NCI-H2029 treated with DMSO at 0.1 percent for 48 hours (cell line): ENCODE results near the gene LRTM2.

Experiments
- DNase-seq: peaks from one replicate; lab custom pipeline; 2025; lab: John Stamatoyannopoulos, UW

The LRTM2 gene

DNA sequence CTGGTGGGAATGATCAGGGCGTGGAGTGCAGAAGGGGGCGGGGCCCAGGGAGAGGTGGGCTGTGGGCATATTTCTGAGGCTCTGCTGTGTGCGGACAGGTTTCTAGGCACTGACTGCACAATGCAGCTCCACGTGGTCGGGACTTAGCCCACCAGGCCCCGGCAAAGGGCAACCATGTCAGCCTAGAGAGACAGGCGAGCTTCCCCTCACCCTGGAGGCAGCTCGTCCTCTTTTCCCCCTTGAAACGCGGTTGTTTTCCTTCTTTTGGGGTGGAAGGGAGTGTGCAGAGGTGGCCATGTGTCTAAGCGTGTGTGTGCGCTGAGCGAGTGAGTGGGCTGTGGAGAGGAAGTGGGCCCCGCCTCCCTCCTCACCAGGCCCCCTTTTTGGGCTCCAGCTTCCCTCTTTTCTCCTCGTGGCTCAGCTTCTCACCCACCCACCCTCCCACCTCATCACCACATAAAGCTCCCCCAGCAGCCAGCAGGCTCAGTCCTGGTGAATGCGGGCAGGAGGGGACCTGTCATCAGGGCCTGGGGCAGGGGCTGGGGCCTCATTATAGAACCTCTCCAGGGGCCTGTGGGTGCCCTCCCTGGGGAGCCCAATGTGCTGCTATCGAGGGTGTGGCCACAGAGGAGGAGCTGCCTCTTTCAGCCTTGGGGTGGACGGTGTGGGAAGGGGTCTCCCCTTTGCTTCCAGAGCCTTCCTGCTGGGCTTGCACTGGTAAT, 22.0 kb downstream of the LRTM2 start:
- no peak for DNase-seq

- no peak for DNase-seq
Observed at GRCh38 chr12:1842905-1843640, 22.7 kb downstream of the LRTM2 start.

DNA sequence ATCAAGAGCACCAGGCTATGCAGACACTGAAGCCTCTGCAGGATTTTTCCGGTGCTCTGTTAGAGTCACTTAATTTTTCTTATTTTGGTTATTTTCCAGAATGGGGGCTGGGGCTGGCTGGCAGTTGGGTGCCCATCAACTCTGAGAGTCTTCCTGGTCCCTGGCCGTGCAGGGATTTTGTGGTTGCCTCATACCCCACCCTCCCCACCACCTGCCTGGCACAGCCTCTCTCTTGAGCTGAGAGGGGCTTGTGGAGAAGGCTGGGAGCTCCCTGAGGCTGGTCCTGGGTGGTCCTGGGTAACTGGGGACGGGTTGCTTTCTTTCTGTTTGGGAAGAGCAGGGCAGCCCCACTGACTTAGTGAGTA, 23.3 kb downstream of the LRTM2 start:
- no peak for DNase-seq

DNA sequence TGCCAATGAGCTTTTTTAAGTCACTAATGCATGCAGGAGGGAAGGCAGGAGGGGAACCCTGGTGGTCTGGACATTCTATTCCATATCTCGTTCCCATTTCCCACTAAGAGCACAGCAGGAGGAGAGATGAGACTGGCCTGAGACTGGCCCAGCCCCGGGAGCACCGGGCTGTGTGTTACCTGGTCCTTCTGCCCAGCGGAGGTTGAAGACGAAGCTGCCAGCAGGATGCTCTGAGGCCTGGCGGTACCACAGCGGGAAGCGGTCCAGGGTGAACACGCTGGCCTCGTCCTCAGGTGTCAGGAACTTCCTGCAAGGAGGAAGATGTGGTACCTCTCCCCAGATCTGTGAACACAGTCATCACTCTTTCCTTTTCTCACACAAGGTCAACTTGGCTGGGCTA, 23.9 kb downstream of the LRTM2 start:
- no peak for DNase-seq

DNA sequence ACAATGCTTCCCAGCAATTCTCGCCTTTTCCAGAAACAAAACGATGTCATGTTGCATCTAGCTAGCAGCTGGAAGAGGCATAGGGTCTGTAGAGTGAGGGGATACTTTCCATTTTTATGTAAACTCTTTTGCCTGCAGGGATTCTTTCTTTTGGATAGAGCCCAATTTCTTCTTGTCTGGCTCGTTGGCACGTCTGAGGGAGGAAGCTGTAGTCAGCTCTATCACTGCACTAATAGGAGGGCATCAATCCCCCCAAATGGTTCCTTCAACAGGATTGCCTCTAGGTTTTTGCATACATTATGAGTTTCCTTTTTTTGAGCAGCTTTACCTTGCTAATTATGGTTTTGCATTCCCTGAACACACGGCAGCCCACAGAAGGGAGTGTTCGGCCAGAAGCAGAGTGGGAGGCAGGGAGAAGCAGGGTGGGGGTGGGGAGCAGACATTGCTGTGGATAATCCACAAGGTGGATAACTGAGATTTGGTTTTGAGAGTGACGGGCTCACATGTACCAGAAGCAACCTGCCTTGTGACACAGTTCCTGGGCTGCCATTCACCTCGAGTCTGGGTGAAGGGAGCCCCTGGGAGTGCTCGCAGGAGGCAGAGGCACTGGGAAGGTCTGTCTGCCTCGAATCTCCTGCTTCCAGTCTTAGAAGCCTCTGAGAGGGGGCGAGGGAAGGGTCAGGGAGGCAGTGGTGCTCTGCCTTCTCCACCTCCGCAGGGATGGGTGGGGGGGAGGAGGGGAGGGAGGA, 24.5 kb downstream of the LRTM2 start:
- no peak for DNase-seq

- DNase-seq, result no peak
Observed at GRCh38 chr12:1845427-1845826, 25.1 kb downstream of the LRTM2 start.

GRCh38 chr12:1845886-1846285, 25.5 kb downstream of the LRTM2 start:
- DNase-seq, result no peak

DNA sequence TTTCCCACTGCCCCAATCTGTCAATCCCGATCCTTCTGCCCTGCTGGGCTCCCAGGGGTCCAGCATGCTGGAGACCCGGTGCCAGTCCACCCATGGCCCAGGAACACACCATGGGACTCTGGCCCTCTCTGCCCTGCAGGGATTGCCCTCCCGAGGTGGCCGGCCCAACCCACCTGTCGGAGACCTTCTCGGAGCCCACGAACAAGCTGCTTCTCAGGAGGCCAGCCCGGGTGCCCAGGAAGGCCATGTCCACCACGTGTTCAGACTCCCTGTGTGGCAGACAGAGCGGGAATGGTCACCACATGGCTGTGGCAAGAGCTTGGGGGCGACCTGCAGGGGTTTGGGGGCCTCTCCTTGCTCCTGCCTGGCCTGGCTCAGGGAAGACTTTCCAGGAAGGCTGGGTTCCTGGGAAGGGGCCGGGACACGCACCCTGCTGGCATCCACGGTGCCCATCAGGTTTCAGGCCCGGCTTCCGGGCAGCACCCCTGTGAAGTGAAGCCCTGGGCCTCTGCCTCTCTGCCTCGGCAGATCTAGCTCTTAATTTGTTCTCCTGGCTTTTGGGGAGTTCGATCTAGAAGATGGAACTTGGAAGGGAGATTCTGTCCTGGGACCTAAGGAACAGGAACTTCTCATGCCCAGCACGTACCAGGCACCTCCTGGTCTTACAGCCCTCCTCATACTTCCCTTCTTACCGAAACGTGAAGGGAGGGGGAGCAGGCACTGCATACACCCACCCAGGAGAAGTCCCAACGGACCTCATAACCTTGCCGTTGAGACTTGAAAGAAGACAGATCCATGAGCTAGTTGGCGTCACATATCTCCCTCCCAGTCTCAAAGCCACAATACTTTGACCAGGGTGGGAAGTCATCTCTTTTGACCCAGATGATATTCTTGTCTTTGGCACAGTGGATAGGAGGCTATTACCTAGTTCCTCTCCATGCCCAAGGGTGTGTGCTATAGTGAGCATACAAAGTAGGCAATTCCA, 26.3 kb downstream of the LRTM2 start:
- no peak for DNase-seq

DNA sequence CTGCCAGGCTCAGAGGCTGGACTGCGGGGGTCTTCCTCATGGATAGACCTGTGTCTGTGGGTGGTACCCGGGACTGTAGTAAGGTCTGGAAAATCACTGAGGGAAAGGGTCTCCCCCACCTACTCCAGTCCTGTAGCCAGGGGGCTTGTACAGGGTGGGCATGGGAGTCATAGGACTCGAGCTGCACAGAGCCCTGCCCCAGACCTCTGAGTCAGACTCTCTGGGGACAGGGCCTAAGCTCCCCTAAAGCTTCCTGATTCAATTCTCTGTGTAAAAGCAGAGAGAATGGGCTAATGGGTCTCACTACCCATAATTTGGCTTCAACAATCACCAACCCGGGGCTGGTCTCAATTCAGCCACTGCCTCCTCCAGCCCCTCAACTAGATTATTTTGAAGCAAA, 27.0 kb downstream of the LRTM2 start:
- no peak for DNase-seq

DNA sequence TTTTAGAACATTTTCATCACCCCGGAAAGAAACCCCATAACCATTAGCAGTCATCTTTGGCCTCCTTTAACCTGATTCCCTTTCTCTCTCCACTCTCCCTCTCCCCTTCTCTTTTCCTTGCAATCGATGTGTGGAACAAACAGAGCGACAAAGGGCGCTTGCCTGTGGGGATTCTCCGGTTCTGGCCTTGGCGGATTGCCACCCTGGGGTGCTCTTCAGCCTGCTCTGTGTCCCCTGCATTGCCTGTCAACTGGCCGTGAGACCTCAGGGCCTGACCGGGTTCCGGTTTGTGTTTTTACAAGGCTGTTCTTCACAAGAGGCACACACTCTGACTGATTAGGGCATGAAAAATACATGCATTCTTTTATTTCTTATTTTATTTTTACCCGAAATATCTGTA, 27.8 kb downstream of the LRTM2 start:
- no peak for DNase-seq

GRCh38 chr12:1848745-1849144, 28.4 kb downstream of the LRTM2 start:
- no peak for DNase-seq

DNA sequence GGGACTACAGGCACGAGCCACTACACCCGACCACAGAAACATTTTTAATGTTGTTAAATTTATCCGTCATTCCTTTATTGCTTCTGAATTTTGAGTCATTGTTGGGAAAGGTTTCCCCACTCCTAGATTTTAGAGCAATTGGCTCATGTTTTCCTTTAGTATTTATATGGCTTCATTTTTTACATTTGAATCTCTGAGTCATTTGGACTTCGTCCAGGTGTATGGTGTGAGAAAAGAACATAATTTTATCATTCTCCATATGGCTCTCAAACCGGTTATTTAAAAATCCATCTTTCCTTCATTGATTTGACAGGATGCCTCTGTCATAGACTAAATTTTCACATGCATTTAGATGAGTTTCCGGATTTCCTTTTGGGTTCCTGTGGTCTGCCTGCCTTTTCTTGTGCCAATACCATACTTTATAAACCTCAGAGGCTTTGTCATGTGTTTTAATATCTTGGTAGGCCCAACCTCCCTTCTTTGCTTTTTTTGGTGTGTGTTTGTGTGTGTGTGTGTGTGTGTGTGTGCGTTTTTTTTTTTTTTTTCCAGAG, 30.9 kb downstream of the LRTM2 start:
- no peak for DNase-seq

GRCh38 chr12:1852076-1852475, 31.7 kb downstream of the LRTM2 start:
- no peak for DNase-seq

- DNase-seq, result no peak
Observed at GRCh38 chr12:1853716-1854115, 33.4 kb downstream of the LRTM2 start.

DNA sequence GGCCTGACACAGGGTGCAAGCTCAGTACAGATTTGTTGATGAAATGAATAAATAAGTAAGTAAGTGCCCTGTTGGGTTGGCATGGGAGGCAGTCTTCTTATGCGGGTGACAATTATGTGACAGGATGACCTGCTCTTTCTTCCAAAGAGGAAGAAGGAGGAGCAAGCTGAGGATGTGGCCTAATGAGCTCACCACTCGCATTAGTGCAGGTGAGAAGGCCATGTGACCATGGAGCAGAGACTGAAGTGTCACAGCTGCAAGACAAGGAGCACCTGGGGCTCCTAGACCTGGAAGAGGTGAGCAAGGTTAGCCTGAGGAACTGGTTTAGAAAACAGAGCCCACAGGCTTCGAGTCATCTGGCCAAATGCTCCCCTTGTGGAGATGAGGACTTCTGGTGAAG, 34.9 kb downstream of the LRTM2 start:
- DNase-seq, result no peak

DNA sequence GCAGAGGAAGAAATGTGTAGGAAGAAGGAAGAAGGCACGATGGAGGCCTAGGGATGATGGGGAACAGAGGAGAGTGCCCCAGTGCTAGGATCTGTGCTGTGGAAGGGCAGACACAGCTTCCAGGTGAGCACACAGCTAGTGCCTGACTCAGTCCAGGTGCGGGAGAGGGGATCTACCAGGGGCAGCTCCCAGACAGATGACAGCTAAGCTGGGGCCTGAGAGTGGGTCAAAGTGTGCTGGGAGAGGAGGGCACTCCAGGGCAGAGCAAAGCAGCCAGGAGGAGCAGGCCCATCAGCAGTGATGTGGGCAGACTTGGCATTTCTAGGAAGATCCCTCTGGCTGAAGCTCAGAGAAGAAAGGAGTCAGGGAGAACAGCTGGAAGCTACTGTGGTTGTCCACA, 36.7 kb downstream of the LRTM2 start:
- no peak for DNase-seq

- no peak for DNase-seq
Observed at GRCh38 chr12:1857821-1858220, 37.5 kb downstream of the LRTM2 start.

DNA sequence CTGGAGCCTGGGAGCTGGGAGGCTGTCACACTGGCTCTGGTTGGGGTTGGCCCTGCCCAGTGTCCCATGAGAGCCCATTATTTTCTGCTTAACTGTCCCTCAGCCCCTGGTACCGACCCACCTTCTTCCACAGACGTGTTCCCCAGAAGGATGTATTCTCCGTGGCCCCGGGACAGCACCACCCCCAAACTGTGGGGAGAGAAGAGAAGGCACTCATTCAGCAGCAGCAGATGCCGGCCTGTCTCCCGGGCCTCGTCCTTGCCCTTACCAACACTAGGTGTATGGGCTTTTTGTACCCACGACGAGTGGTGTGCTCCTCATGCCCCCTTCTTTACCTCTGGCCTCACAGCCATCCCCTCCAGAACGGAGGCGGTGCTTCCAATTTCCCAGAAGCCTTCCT, 38.1 kb downstream of the LRTM2 start:
- DNase-seq, result no peak

DNA sequence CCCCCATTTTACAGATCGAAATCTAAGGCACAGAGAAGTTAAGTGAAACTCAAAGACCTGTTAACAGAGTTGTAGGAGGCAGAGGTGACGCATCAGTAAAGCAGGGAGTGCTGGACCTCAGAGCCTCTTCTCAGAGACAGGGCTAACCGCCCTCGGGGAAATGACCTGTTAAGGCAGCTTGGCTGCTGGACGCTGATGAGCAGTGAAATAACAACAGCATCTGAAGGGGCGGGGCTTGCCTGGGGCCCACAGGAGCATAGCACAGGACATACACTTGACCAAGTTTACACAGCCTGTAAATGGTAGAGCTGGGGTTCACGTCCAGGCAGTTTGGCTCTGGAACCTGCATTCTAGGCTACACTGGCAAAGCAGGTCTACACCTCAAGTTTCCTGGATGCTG, 39.3 kb downstream of the LRTM2 start:
- no peak for DNase-seq

- no peak for DNase-seq
Observed at GRCh38 chr12:1862973-1863372, 42.6 kb downstream of the LRTM2 start.

- DNase-seq, result no peak
Observed at GRCh38 chr12:1863823-1864222, 43.5 kb downstream of the LRTM2 start.

- no peak for DNase-seq
Observed at GRCh38 chr12:1864456-1864855, 44.1 kb downstream of the LRTM2 start.
